T-cell (primary cell): Measurements from ENCODE around the gene NRIP3. TPM values are rescaled to one million over a fixed set of nuclear protein-coding genes. Genes with fewer than 3 reads are reported as not detected.
"Not testable (repeated sequence)": the region's sequence is repeated elsewhere in the genome, so short reads cannot be mapped to it uniquely, and the experiment has no call there.

ENCODE experiments used
- ATAC-seq, 4 experiments: fragments of 200-7000 bp in 3 of 4; fragments of 150-1000 bp in 1 of 4; cut with Tn5 transposase; replicated peaks in 1 of 4; 1 replicate in 3 of 4; 2 replicates in 1 of 4; pipeline ENCODE4 v1.10.0; 2021; ENCODE audit warnings: moderate library complexity in 3 of 4, mild to moderate bottlenecking in 2 of 4, moderate number of reproducible peaks in 1 of 4
- CTCF ChIA-PET, 2 donors: fragments of 300-600 bp; sonication (Branson Sonifier 250); formaldehyde crosslinking; loops; one replicate each; lab custom pipeline; 2022; ENCODE audit warnings: antibody characterized with exemption in 2 of 2; lab: Charles Lee
- POLR2A ChIA-PET, 2 donors: fragments of 300-600 bp; sonication (Branson Sonifier 250); formaldehyde crosslinking; loops; one replicate each; lab custom pipeline; 2022; ENCODE audit warnings: antibody characterized with exemption in 2 of 2; lab: Charles Lee
- DNase-seq, 35 experiments: peaks; one replicate each; pipeline versions ENCODE4 v3.0.0 to v3.0.0-alpha.2; 2013 to 2023
- H3K27ac ChIP-seq: one replicate; pipeline ENCODE4 v1.5.1; 2013; ENCODE audit warnings: low read length
- H3K27me3 ChIP-seq, 2 experiments: replicated peaks in 1 of 2; 1 replicate in 1 of 2; 2 replicates in 1 of 2; pipeline versions ENCODE4 v1.6.1 to v1.7.0; 2013; ENCODE audit warnings: low read length in 1 of 2, mixed read lengths in 1 of 2; ENCODE audit not compliant: control insufficient read depth in 2 of 2, insufficient read depth in 2 of 2; ENCODE audit errors: extremely low read depth in 1 of 2
- H3K36me3 ChIP-seq, 2 donors: 1 replicate in 1 of 2; 2 replicates in 1 of 2; pipeline versions ENCODE4 v1.6.1 to v1.7.0; 2013; ENCODE audit warnings: low read length in 1 of 2; ENCODE audit not compliant: control insufficient read depth in 2 of 2, insufficient read depth in 1 of 2; ENCODE audit errors: extremely low read depth in 1 of 2
- H3K4me1 ChIP-seq, 2 experiments: 1 replicate in 1 of 2; 2 replicates in 1 of 2; pipeline versions ENCODE4 v1.6.1 to v1.7.0; 2013; ENCODE audit warnings: low read length in 2 of 2, mixed read lengths in 1 of 2; ENCODE audit not compliant: insufficient read depth in 2 of 2, control insufficient read depth in 1 of 2; ENCODE audit errors: extremely low read depth in 1 of 2
- H3K4me3 ChIP-seq, 2 donors: 1 replicate in 1 of 2; 2 replicates in 1 of 2; pipeline versions ENCODE4 v1.5.1 to v1.7.0; 2013; ENCODE audit warnings: mild to moderate bottlenecking in 2 of 2, low read length in 1 of 2, moderate library complexity in 1 of 2; ENCODE audit not compliant: control insufficient read depth in 1 of 2; ENCODE audit errors: extremely low read depth in 1 of 2
- H3K9me3 ChIP-seq: 2 replicates; pipeline ENCODE4 v1.7.0; 2013
- H3K27ac Mint-ChIP-seq, 2 donors: one replicate each; pipeline ENCODE4 v1.8.0; 2020 to 2021; ENCODE audit warnings: mild to moderate bottlenecking in 2 of 2, mixed read lengths in 2 of 2
- H3K27me3 Mint-ChIP-seq, 2 donors: one replicate each; pipeline ENCODE4 v1.8.0; 2021 to 2022; ENCODE audit warnings: mixed read lengths in 2 of 2
- H3K36me3 Mint-ChIP-seq: one replicate; pipeline ENCODE4 v1.8.0; 2021; ENCODE audit warnings: mixed read lengths
- H3K4me1 Mint-ChIP-seq, 3 donors: one replicate each; pipeline ENCODE4 v1.8.0; 2020 to 2022; ENCODE audit warnings: mixed read lengths in 3 of 3, mild to moderate bottlenecking in 1 of 3
- H3K4me3 Mint-ChIP-seq, 3 donors: one replicate each; pipeline ENCODE4 v1.8.0; 2020 to 2022; ENCODE audit warnings: mild to moderate bottlenecking in 3 of 3, mixed read lengths in 3 of 3, moderate library complexity in 3 of 3
- H3K9me3 Mint-ChIP-seq, 3 donors: one replicate each; pipeline ENCODE4 v1.8.0; 2020 to 2022; ENCODE audit warnings: mixed read lengths in 3 of 3
- WGBS: methylation state at CpG from one replicate; pipeline ENCODE4 v1.1.5; 2013; ENCODE audit warnings: missing lambda C conversion rate; ENCODE audit not compliant: insufficient coverage; 5-methylcytosine and 5-hydroxymethylcytosine counted together
- total RNA-seq, 35 experiments: library from RNA in 6 of 35; stranded (reverse) in 6 of 35; fragments of 120-200 nt in 1 of 35; gene quantifications; one replicate each; pipeline versions ENCODE4 v1.2.1 to v1.2.4 and lab custom pipeline; 2013 to 2026

The NRIP3 gene
- total RNA-seq, 5 donors from 2014 or later (not counting 1 experiment from before 2014, with no cell fraction given) = 0.89 to 3.9 (median 1.6) TPM

GRCh38 chr11:8947230-8947943, 56.4 kb downstream of the NRIP3 start:
- Mint-ChIP-seq H3K4me3 (no peak overlapping the region), H3K27ac (peak overlapping the region in 1 of 2 donors; percentile 71), H3K36me3 (peaks cover 42% of the 10 kb centered on the region), H3K9me3 (no peaks in the 10 kb centered on the region), H3K4me1 (peaks cover 0 to 2% (median 0%) of the 10 kb centered on the region in 3 donors), H3K27me3 (no peaks in the 10 kb centered on the region)
- H3K27ac ChIP-seq = no peak overlapping the region
- H3K4me1 ChIP-seq = no peaks in the 10 kb centered on the region
- POLR2A ChIA-PET = interaction anchor here in 1 of 2 donors (0.7 kb wide), 1 partner anchor 12 kb away, joined by 3 read pairs; no protein-coding TSS in a partner anchor
- DNase-seq (no peak), ATAC-seq (no peak)
- peaks cover 4 to 44% of the 10 kb centered on the region in 2 donors for H3K36me3 ChIP-seq
- CTCF ChIA-PET = no interaction called here
- WGBS = no CpG with 5 or more reads among the region's 4 CpGs
- H3K27me3 ChIP-seq = no peaks in the 10 kb centered on the region
- H3K4me3 ChIP-seq = no peak overlapping the region
- H3K9me3 ChIP-seq = no peaks in the 10 kb centered on the region

- no CpG with 5 or more reads among the region's 5 CpGs for WGBS
- H3K36me3 Mint-ChIP-seq = peaks cover 12% of the 10 kb centered on the region
- Histone ChIP-seq H3K36me3 (peaks cover 2 to 8% of the 10 kb centered on the region in 2 donors), H3K4me1 (no peaks in the 10 kb centered on the region), H3K27ac (no peak within 1 kb of the TSS), H3K9me3 (no peaks in the 10 kb centered on the region), H3K4me3 (no peak within 1 kb of the TSS), H3K27me3 (no peaks in the 10 kb centered on the region)
- ChIA-PET POLR2A (no interaction called here), CTCF (interaction anchor here in 1 of 2 donors (0.8 kb wide), 1 partner anchor 17 kb away, joined by 3 read pairs; no protein-coding TSS in a partner anchor)
- peaks cover 0 to 3% of the 10 kb centered on the region in 2 donors for H3K27me3 Mint-ChIP-seq
- H3K4me1 Mint-ChIP-seq = peaks cover 0 to 2% (median 0%) of the 10 kb centered on the region in 3 donors
- DNase-seq = no peak
- ATAC-seq = no peak
- no peaks in the 10 kb centered on the region for H3K9me3 Mint-ChIP-seq
- no peak within 1 kb of the TSS for H3K27ac Mint-ChIP-seq
- no peak within 1 kb of the TSS for H3K4me3 Mint-ChIP-seq
These were observed 61.2 kb downstream of the NRIP3 start, which contains the start of gene ASCL3 for GRCh38 chr11:8942518-8943066. Gene ASCL3, minus strand, starts transcription at chr11:8943016. Its CDS starts 4,855 bp downstream, at chr11:8938161.

- ATAC-seq = no peak
- H3K27me3 ChIP-seq = no peaks in the 10 kb centered on the region
- POLR2A ChIA-PET = no interaction called here
- CTCF ChIA-PET = interaction anchor here in 1 of 2 donors (0.8 kb wide), 1 partner anchor 18 kb away, joined by 3 read pairs; no protein-coding TSS in a partner anchor
- H3K4me3 ChIP-seq = no peak overlapping the region
- no peaks in the 10 kb centered on the region for H3K4me1 ChIP-seq
- H3K9me3 ChIP-seq = no peaks in the 10 kb centered on the region
- H3K4me3 Mint-ChIP-seq = no peak overlapping the region
- H3K27ac ChIP-seq = no peak overlapping the region
- no peaks in the 10 kb centered on the region for H3K36me3 ChIP-seq
- DNase-seq = no peak
- H3K4me1 Mint-ChIP-seq = no peaks in the 10 kb centered on the region
- peaks cover 4% of the 10 kb centered on the region for H3K36me3 Mint-ChIP-seq
- H3K27ac Mint-ChIP-seq = no peak overlapping the region
- peaks cover 0 to 3% of the 10 kb centered on the region in 2 donors for H3K27me3 Mint-ChIP-seq
- no peaks in the 10 kb centered on the region for H3K9me3 Mint-ChIP-seq
- 97% methylated on average over 4 of the region's 8 CpGs for WGBS
These were observed 62.3 kb downstream of the NRIP3 start for GRCh38 chr11:8941341-8942103.

- ChIA-PET CTCF (interaction anchor here in 1 of 2 donors (0.9 kb wide), 1 partner anchor 23 kb away, joined by 3 read pairs; no protein-coding TSS in a partner anchor), POLR2A (no interaction called here)
- no peak overlapping the region for H3K27ac Mint-ChIP-seq
- H3K9me3 Mint-ChIP-seq = no peaks in the 10 kb centered on the region
- Histone ChIP-seq H3K36me3 (no peaks in the 10 kb centered on the region), H3K27ac (no peak overlapping the region), H3K4me1 (no peaks in the 10 kb centered on the region), H3K9me3 (no peaks in the 10 kb centered on the region), H3K27me3 (no peaks in the 10 kb centered on the region), H3K4me3 (no peak overlapping the region)
- 92% methylated on average over 13 of the region's 14 CpGs for WGBS
- ATAC-seq = no peak
- H3K27me3 Mint-ChIP-seq = peaks cover 0 to 3% of the 10 kb centered on the region in 2 donors
- H3K36me3 Mint-ChIP-seq = no peaks in the 10 kb centered on the region
- H3K4me3 Mint-ChIP-seq = no peak overlapping the region
- H3K4me1 Mint-ChIP-seq = peaks cover 0 to 6% (median 0%) of the 10 kb centered on the region in 3 donors
- no peak for DNase-seq
These were observed 66.1 kb downstream of the NRIP3 start for GRCh38 chr11:8937659-8938058.

GRCh38 chr11:8937159-8937558, 66.6 kb downstream of the NRIP3 start:
- Mint-ChIP-seq H3K9me3 (no peaks in the 10 kb centered on the region), H3K4me1 (peaks cover 0 to 6% (median 0%) of the 10 kb centered on the region in 3 donors), H3K36me3 (no peaks in the 10 kb centered on the region), H3K27me3 (peaks cover 0 to 3% of the 10 kb centered on the region in 2 donors), H3K27ac (no peak overlapping the region), H3K4me3 (no peak overlapping the region)
- H3K4me1 ChIP-seq = no peaks in the 10 kb centered on the region
- no peak for ATAC-seq
- DNase-seq = no peak
- no peaks in the 10 kb centered on the region for H3K27me3 ChIP-seq
- no peak overlapping the region for H3K27ac ChIP-seq
- POLR2A ChIA-PET = no interaction called here
- CTCF ChIA-PET = interaction anchor here in 1 of 2 donors (0.9 kb wide), 1 partner anchor 23 kb away, joined by 3 read pairs; no protein-coding TSS in a partner anchor
- no peak overlapping the region for H3K4me3 ChIP-seq
- H3K9me3 ChIP-seq = no peaks in the 10 kb centered on the region
- no peaks in the 10 kb centered on the region for H3K36me3 ChIP-seq
- 60% methylated on average over 1 of the region's 10 CpGs for WGBS

GRCh38 chr11:8935789-8936188, 68.0 kb downstream of the NRIP3 start:
- H3K4me3 ChIP-seq, H3K27ac Mint-ChIP-seq, H3K36me3 ChIP-seq, H3K4me1 Mint-ChIP-seq, H3K27me3 ChIP-seq, H3K27ac ChIP-seq, H3K36me3 Mint-ChIP-seq, CTCF ChIA-PET, POLR2A ChIA-PET, H3K27me3 Mint-ChIP-seq, H3K4me1 ChIP-seq, H3K4me3 Mint-ChIP-seq, H3K9me3 Mint-ChIP-seq, ATAC-seq, H3K9me3 ChIP-seq, DNase-seq: not testable (repeated sequence)
- WGBS = no CpG with 5 or more reads among the region's 2 CpGs
